GM19035 (cell line): ENCODE measurements around the gene TNFSF18.
"Not testable (repeated sequence)": the region's sequence is repeated elsewhere in the genome, so short reads cannot be mapped to it uniquely, and the experiment has no call there.

ENCODE experiments used
- ATAC-seq: cut with Tn5 transposase; IDR thresholded peaks from one replicate; pipeline ENCODE4 v1.9.1; 2021; ENCODE audit not compliant: unreplicated experiment

TNFSF18 gene

DNA sequence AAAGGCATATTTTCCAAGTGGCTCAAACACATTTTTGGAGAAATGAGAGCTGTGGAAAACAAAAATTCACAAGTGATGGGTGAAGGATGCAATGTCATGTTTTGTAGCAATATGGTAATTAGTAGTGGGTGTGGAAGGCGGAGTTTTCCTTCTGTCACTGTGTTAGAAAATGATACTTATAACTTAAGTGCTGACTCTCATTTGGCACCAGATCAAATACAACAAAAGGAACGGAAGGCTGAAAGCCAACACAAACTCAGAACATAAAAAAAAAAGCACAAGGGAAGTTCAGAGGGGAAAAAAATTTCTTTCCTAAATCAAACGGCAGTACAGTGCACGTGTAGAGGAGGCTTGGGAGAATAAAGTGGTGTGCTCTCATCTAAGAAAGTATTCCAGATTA, at the start of gene TNFSF18:
TNFSF18 (minus strand) TSS at position 77 of the 400 bp plus-strand sequence; CDS start at position 32, 45 bp downstream.
- ATAC-seq = no peak

DNA sequence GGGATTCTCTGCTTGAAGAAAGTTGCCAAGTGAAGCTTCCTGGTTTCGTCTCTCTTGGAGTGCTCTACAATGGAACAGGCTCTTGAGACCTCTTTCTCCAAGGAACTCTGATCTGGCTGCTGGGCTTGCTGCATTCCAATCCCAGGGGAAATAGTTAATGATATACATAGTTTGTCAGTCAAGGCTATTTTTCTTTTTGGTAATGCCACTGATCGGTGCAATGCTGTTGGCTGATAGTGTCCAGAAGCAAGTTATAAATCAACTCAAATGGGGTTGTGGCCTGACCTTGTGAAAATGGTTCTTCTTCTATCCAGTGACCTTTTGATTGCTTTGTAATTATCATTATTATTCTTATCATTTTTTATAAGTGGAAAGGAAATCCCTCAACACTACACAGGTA, 48.4 kb upstream of the TNFSF18 start:
- no peak for ATAC-seq

- no peak for ATAC-seq
These were observed 47.4 kb upstream of the TNFSF18 start for GRCh38 chr1:173098117-173098516.

DNA sequence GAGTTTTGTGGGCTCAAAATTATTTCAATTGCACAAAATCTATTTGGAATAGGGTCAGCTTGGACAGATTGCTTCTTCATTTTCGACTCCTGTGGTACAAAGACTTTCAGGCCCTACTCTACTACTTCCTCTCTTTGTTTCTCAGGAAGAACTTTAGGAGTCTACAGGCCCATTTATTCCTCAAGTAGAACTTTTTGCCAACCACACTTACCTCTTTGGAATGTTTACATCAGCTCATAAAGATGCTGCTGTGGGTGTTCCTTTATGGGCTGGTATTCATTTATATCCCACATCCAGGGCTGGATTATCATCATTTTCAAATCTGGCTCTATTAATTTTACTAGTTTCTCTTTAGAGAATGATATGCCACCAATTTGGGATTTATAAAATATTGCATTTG, 46.3 kb upstream of the TNFSF18 start:
- ATAC-seq = no peak

GRCh38 chr1:173095632-173096031, 44.9 kb upstream of the TNFSF18 start:
- no peak for ATAC-seq

GRCh38 chr1:173094541-173094940, 43.8 kb upstream of the TNFSF18 start:
- no peak for ATAC-seq

- ATAC-seq = no peak
These were observed 43.1 kb upstream of the TNFSF18 start for GRCh38 chr1:173093691-173094445.

- ATAC-seq = no peak
These were observed 33.6 kb upstream of the TNFSF18 start for GRCh38 chr1:173084292-173084691.

- no peak for ATAC-seq
These were observed 32.2 kb upstream of the TNFSF18 start for GRCh38 chr1:173082913-173083312.

- not testable (repeated sequence) for ATAC-seq
These were observed 23.5 kb upstream of the TNFSF18 start for GRCh38 chr1:173074217-173074616.

DNA sequence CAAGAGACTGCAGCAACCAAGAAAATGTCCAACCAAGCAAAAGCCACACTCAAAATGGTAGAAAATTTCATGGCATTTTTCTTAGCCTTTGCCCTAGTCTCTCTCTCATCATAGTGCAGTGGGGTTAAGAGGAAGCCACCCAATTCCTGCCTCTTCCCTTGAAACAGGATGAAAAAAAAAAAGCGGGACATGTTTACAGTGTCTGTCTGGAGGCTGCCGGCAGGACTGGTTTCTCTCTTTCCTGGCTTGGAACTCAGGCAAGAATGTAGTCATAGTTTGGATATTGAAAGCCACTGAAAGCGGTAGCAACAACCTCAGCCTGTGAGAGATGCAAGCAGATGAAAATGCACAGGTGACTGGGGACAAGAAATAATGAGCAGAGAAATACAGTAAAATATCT, 13.3 kb upstream of the TNFSF18 start:
- ATAC-seq = no peak

DNA sequence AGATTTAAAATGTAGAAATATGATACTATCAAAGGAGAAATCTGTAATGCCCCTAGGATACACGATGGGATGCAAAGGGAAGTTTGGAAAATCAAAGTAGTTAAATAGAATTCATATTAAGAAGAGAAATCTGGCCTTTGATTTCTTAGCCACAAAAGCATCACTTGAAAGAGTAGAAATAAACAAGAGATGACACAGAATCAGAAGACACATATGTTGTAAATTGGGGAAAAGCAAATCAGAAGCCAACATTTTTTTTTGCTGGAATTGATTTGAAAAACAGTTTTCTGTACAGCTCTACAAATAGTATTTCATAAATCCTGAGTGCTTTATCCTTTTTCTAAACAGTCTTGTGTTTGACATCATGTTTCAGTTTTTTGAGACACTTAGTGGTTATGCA, 12.4 kb upstream of the TNFSF18 start:
- ATAC-seq = no peak

DNA sequence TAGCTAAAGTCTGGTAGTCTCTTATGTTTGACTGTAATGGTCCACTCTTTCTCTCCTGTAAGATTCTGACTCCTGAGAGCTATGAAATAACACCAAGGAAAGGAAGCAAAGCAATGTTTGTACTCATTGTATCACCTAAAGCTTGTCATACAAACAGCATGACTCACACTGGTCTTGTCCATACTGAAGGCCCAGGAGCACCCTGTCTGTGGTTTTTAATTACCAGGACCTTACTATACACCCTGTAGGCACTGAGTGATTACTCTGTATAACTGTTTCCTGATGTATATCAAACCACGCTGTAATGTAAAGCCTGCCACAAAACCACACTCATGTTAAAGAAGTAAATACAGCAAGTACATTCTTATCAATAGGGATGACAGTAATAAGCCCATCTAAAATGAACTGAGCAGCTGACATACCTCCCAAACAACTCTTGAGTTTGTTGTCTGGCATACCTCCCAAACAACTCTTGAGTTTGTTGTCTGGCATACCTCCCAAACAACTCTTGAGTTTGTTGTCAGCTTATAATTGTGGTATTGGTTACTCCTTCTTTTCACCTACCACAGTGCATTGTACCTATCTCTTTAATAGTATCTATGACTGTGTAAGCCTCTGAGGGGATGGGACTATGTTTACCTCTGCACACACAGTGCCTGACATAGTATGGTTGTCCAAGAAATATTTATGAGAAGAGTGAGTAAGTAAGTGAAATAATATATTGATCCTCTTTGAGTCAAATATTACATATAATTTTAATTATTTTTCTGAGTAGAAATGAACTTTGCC, 11.6 kb upstream of the TNFSF18 start:
- ATAC-seq = no peak

DNA sequence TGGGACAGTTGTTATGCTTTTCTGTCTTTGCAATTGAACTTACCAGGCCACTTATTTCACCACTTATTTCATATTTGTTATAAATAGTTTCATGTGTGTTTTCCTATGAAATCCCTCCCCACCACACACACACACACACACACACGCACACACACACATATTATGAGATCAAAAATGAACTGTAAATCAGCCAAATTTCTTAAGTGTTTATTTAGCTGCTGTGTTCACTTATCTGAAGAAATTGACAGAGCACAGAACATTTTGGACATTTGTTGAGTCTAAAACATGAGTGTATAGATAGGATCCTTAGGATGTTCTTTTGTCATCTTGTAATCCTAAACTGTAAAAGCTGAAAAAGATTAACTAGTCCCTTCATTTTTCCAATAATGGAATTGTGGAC, 7.8 kb upstream of the TNFSF18 start:
- no peak for ATAC-seq

- ATAC-seq = no peak
These were observed 7.2 kb upstream of the TNFSF18 start for GRCh38 chr1:173057984-173058383.

- ATAC-seq = no peak
These were observed 5.6 kb upstream of the TNFSF18 start for GRCh38 chr1:173056365-173056764.

DNA sequence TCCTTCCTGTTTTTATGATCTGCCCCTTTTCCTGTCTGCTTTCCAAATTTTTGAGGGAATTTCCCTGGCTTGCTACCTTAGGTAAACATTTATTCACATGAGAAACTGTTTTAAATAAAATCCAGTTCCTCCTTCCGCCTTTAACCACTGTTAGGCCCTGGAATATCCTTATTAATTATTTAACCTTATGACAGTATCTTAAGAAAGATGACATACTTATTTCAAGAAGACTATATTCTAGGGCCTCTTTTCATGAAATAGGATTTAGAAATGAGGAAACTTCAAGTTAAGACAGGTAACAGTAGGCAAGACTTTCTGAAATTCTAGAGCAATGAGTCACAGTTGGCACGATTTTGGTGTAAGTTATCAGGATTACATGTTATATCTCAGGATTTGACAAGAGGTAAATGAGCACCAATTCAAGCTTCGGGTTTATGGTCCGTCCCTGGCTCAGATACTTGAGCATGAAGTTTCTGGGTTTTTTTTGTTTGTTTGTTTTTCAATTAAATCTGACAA, 2.0 kb upstream of the TNFSF18 start:
- no peak for ATAC-seq

- ATAC-seq = no peak
These were observed 1.5 kb downstream of the TNFSF18 start for GRCh38 chr1:173049322-173049633.

DNA sequence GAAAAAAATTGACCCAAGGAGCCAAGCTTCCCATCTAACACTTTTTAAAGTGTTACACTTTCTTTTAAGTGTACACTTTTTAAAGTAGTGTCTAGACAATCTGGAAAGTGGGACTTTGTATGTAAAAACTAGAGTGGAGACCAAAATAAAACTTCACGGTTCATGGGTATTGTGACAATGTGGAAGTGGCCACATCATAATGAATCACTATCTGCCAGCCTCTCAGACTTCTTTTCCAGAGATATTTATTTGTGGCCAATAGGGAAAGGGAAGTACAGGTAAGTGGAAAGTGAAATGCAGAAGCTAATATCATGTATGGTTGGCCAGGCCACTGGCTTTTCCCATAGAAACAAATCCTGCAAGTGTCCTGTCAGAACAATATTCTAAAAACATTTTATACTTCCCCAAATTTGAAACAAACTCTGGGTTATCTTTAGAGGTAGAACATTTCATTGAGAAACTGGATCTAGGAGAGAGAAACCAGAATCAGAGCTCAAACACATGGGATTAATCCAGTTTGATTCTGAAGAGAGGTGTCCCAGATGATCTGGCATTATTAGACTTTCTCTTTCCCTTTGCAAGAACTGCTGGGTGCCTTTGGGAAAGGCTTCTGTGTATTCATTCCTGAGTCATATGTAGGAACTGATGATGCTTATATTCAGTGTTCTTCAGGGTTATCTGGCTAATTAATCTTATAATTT, 2.0 kb downstream of the TNFSF18 start:
- no peak for ATAC-seq

- ATAC-seq = no peak
These were observed 6.1 kb downstream of the TNFSF18 start for GRCh38 chr1:173044656-173045055.

DNA sequence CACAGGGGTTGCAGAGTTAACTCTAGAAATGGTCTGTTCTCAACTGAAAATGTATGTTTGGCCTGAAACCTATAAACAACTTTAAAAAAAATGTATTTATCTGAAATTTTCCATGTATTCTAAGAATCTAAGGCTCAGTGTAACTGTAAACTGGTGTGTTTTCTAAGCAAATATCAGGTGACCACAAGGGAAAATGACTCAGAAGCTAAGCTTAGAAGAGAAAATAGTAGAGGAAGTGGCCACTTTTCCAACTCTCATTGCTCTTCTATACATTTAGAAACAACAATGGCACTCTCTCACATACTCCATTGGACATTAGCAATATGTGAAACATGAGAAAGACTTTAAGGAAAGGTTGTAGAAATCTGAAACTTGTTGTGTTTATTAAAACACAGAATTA, 7.5 kb downstream of the TNFSF18 start:
- ATAC-seq = no peak

DNA sequence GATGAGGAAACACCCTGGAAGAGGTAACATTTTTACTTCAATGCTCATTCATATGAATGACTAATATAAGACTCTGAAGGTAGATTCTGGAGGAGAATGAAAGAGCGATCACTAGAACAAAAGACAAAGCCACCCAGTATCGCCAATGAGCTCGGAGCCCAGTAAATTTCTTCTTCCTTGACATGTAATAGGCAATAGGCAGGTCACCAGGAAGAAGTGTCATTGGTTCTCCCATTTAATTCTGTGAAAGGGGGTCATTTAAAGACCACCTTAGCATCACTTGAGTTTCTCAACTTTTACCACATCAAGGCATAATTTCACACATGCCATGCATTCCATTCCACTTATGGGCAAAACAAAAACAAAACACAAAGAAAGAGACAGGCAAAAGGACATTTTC, 7.9 kb downstream of the TNFSF18 start:
- ATAC-seq = no peak
